Limb (tissue), 2 donors: ENCODE data around the gene AP3B1.

Experiments used
- DNase-seq, 2 donors: peaks; one replicate each; pipeline ENCODE4 v3.0.0-alpha.2; 2016; ENCODE audit errors: extremely low spot score in 2 of 2

AP3B1 gene

GRCh38 chr5:78294248-78295034 is at the start of gene AP3B1:
TSS of gene AP3B1 (minus strand) at chr5:78294698. CDS start at chr5:78294579, 119 bp downstream.
- peak; percentile 99 for DNase-seq

GRCh38 chr5:78341440-78341839 is 46.9 kb upstream of the AP3B1 start:
- no peak for DNase-seq

- DNase-seq: no peak
These were observed 45.3 kb upstream of the AP3B1 start for GRCh38 chr5:78339617-78340436.

GRCh38 chr5:78336698-78337097 is 42.2 kb upstream of the AP3B1 start:
- no peak for DNase-seq

GRCh38 chr5:78335976-78336375 is 41.5 kb upstream of the AP3B1 start:
- no peak for DNase-seq

- DNase-seq: no peak
These were observed 40.3 kb upstream of the AP3B1 start for GRCh38 chr5:78334811-78335210.

- DNase-seq: no peak
These were observed 37.1 kb upstream of the AP3B1 start for GRCh38 chr5:78331523-78332080.

- no peak for DNase-seq
These were observed 34.2 kb upstream of the AP3B1 start for GRCh38 chr5:78328585-78329173.

GRCh38 chr5:78327761-78328510 is 33.4 kb upstream of the AP3B1 start:
- DNase-seq: no peak

- DNase-seq: no peak
These were observed 32.4 kb upstream of the AP3B1 start for GRCh38 chr5:78326930-78327329.

GRCh38 chr5:78323241-78323640 is 28.7 kb upstream of the AP3B1 start:
- DNase-seq: no peak

GRCh38 chr5:78320401-78320800 is 25.9 kb upstream of the AP3B1 start:
- no peak for DNase-seq

- DNase-seq: no peak
These were observed 23.8 kb upstream of the AP3B1 start for GRCh38 chr5:78318337-78318736.

- DNase-seq: no peak
These were observed 23.0 kb upstream of the AP3B1 start for GRCh38 chr5:78317515-78317914.

GRCh38 chr5:78308703-78309102 is 14.2 kb upstream of the AP3B1 start:
- DNase-seq: no peak

GRCh38 chr5:78300464-78301045 is 6.1 kb upstream of the AP3B1 start:
- DNase-seq: no peak

- peak in 1 of 2 donors; percentile 34 for DNase-seq
These were observed 800 bp upstream of the AP3B1 start for GRCh38 chr5:78295035-78295961.

GRCh38 chr5:78293851-78294247 is 649 bp downstream of the AP3B1 start:
- DNase-seq: no peak

- no peak for DNase-seq
These were observed 2.8 kb downstream of the AP3B1 start for GRCh38 chr5:78291687-78292086.

GRCh38 chr5:78289911-78290310 is 4.6 kb downstream of the AP3B1 start:
- DNase-seq: no peak
